Fibroblast of lung (primary cell): ENCODE results near the gene KCNQ4. TPM values are rescaled to one million over a fixed set of nuclear protein-coding genes. Genes with fewer than 3 reads are reported as not detected.

ENCODE experiments used
- DNase-seq, 2 donors: peaks; one replicate each; pipeline versions ENCODE4 v3.0.0 to v3.0.0-alpha.2; 2010; ENCODE audit warnings: low read depth in 2 of 2
- H2AFZ ChIP-seq: 2 replicates; pipeline ENCODE4 v1.5.1; 2012; ENCODE audit warnings: low read length, control low read depth, inconsistent platforms
- H3K27ac ChIP-seq: 2 replicates; pipeline ENCODE4 v1.5.1; 2011; ENCODE audit warnings: low read length, control low read depth; ENCODE audit not compliant: insufficient read depth
- H3K27me3 ChIP-seq: 2 replicates; pipeline ENCODE4 v1.5.1; 2011; ENCODE audit warnings: mild to moderate bottlenecking, low read length; ENCODE audit not compliant: control insufficient read depth, insufficient read depth
- H3K36me3 ChIP-seq: 2 replicates; pipeline ENCODE4 v1.5.1; 2011; ENCODE audit warnings: low read length; ENCODE audit not compliant: control insufficient read depth, insufficient read depth
- H3K4me1 ChIP-seq: 2 replicates; pipeline ENCODE4 v1.5.1; 2011; ENCODE audit warnings: low read length; ENCODE audit not compliant: control insufficient read depth, insufficient read depth; ENCODE audit errors: extremely low read depth
- H3K4me2 ChIP-seq: 2 replicates; pipeline ENCODE4 v1.5.1; 2011; ENCODE audit warnings: low read length, control low read depth; ENCODE audit not compliant: insufficient read depth; ENCODE audit errors: extremely low read depth
- H3K4me3 ChIP-seq, 4 experiments: fragments of 200-600 bp in 1 of 4; sonication (generic) in 1 of 4; replicated peaks in 1 of 4; 2 replicates each; pipeline ENCODE4 v1.5.1; 2011 to 2016; ENCODE audit warnings: low read length in 4 of 4, low read depth in 3 of 4, mild to moderate bottlenecking in 3 of 4, control low read depth in 2 of 4, inconsistent platforms in 1 of 4, mixed read lengths in 1 of 4; ENCODE audit not compliant: insufficient read depth in 1 of 4; ENCODE audit errors: control extremely low read depth in 1 of 4
- H3K79me2 ChIP-seq: 2 replicates; pipeline ENCODE4 v1.5.1; 2012; ENCODE audit warnings: mild to moderate bottlenecking, low read length, inconsistent platforms; ENCODE audit not compliant: control insufficient read depth, insufficient read depth
- H3K9ac ChIP-seq: 2 replicates; pipeline ENCODE4 v1.5.1; 2011; ENCODE audit warnings: mild to moderate bottlenecking, low read length, control low read depth; ENCODE audit not compliant: insufficient read depth
- H3K9me3 ChIP-seq: 2 replicates; pipeline ENCODE4 v1.5.1; 2012; ENCODE audit warnings: low read depth, low read length; ENCODE audit not compliant: control insufficient read depth, insufficient read depth
- H4K20me1 ChIP-seq: 2 replicates; pipeline ENCODE4 v1.5.1; 2011; ENCODE audit warnings: low read length; ENCODE audit not compliant: control insufficient read depth, insufficient read depth; ENCODE audit errors: extremely low read depth
- CTCF ChIP-seq, 2 donors: IDR thresholded peaks in 1 of 2; conservative IDR thresholded peaks in 1 of 2; 1 replicate in 1 of 2; 2 replicates in 1 of 2; pipeline ENCODE4 v1.5.1; 2011 to 2012; ENCODE audit warnings: low read length in 2 of 2, control low read depth in 1 of 2, inconsistent platforms in 1 of 2, low read depth in 1 of 2, mild to moderate bottlenecking in 1 of 2
- EZH2 ChIP-seq: IDR thresholded peaks from 2 replicates; pipeline ENCODE4 v1.5.1; 2012; ENCODE audit warnings: low read length, control low read depth, mild to moderate bottlenecking; ENCODE audit errors: missing control alignments
- polyA plus RNA-seq, 2 donors: library from polyadenylated mRNA; depleted of rRNA in 1 of 2; stranded (reverse) in 1 of 2; unstranded in 1 of 2; fragments of >200 nt; gene quantifications; 2 replicates each; pipeline ENCODE4 v1.2.1, GENCODE V29; 2011 to 2012; ENCODE audit warnings: missing spikeins in 1 of 2
- total RNA-seq: library from RNA; depleted of rRNA; stranded (reverse); fragments of >200 nt; gene quantifications from 2 replicates; pipeline ENCODE4 v1.2.1, GENCODE V29; 2014

Gene KCNQ4
- total and polyA plus RNA-seq, 2 donors (not counting 1 experiment from before 2014, with no cell fraction given): under 0.01 to 0.03 TPM

GRCh38 chr1:40824591-40825434 is 41.2 kb downstream of the KCNQ4 start:
- H3K36me3 ChIP-seq: no peaks in the 10 kb centered on the region
- no peak overlapping the region for H3K4me3 ChIP-seq
- H3K9me3 ChIP-seq: no peaks in the 10 kb centered on the region
- H3K4me1 ChIP-seq: no peaks in the 10 kb centered on the region
- H3K9ac ChIP-seq: no peak overlapping the region
- H3K79me2 ChIP-seq: no peaks in the 10 kb centered on the region
- DNase-seq: peak; percentile 32 to 81
- H4K20me1 ChIP-seq: no peaks in the 10 kb centered on the region
- no peak for TF ChIP-seq EZH2
- no peak for TF ChIP-seq CTCF (conservative IDR thresholded peaks at IDR 0.05 in 1 of 2, IDR thresholded peaks at IDR 0.05 in 1 of 2; ENCODE audit: low read depth in 1 of 2, low read length in 2 of 2)
- no peak overlapping the region for H2AFZ ChIP-seq
- no peak overlapping the region for H3K4me2 ChIP-seq
- H3K27me3 ChIP-seq: peaks cover 3% of the 10 kb centered on the region
- H3K27ac ChIP-seq: no peak overlapping the region

GRCh38 chr1:40825435-40825788 is 41.8 kb downstream of the KCNQ4 start:
- Histone ChIP-seq H3K36me3 (no peaks in the 10 kb centered on the region), H3K9me3 (no peaks in the 10 kb centered on the region), H2AFZ (no peak overlapping the region), H3K4me2 (no peak overlapping the region), H3K9ac (no peak overlapping the region), H3K4me1 (no peaks in the 10 kb centered on the region), H3K27ac (no peak overlapping the region), H3K4me3 (no peak overlapping the region), H3K27me3 (peaks cover 3% of the 10 kb centered on the region), H3K79me2 (no peaks in the 10 kb centered on the region), H4K20me1 (no peaks in the 10 kb centered on the region)
- DNase-seq: peak in 1 of 2 donors; percentile 26
- TF ChIP-seq EZH2 (no peak), CTCF (conservative IDR thresholded peaks at IDR 0.05 in 1 of 2, IDR thresholded peaks at IDR 0.05 in 1 of 2; ENCODE audit: low read depth in 1 of 2, low read length in 2 of 2) (no peak)

- no peak overlapping the region for H2AFZ ChIP-seq
- no peaks in the 10 kb centered on the region for H3K9me3 ChIP-seq
- no peaks in the 10 kb centered on the region for H3K4me1 ChIP-seq
- H3K27me3 ChIP-seq: peaks cover 3% of the 10 kb centered on the region
- no peak overlapping the region for H3K4me2 ChIP-seq
- H3K4me3 ChIP-seq: no peak overlapping the region
- no peak for TF ChIP-seq CTCF (conservative IDR thresholded peaks at IDR 0.05 in 1 of 2, IDR thresholded peaks at IDR 0.05 in 1 of 2; ENCODE audit: low read depth in 1 of 2, low read length in 2 of 2)
- DNase-seq: no peak
- H3K9ac ChIP-seq: no peak overlapping the region
- no peaks in the 10 kb centered on the region for H4K20me1 ChIP-seq
- no peaks in the 10 kb centered on the region for H3K79me2 ChIP-seq
- H3K36me3 ChIP-seq: no peaks in the 10 kb centered on the region
- no peak overlapping the region for H3K27ac ChIP-seq
These were observed 42.4 kb downstream of the KCNQ4 start for GRCh38 chr1:40825996-40826395.
